ENCODE data around the gene ADAM12. TPM values are rescaled to one million over a fixed set of nuclear protein-coding genes. Genes with fewer than 3 reads are reported as not detected.

Gene ADAM12
- total RNA-seq, 1 donor from 2014 or later = not detected

GRCh38 chr10:126242397-126243260, 145.6 kb downstream of the ADAM12 start:
- H3K9me3 ChIP-seq = no peaks in the 10 kb centered on the region
- no peak overlapping the region for H3K27ac ChIP-seq
- TF ChIP-seq, protein P1, sequence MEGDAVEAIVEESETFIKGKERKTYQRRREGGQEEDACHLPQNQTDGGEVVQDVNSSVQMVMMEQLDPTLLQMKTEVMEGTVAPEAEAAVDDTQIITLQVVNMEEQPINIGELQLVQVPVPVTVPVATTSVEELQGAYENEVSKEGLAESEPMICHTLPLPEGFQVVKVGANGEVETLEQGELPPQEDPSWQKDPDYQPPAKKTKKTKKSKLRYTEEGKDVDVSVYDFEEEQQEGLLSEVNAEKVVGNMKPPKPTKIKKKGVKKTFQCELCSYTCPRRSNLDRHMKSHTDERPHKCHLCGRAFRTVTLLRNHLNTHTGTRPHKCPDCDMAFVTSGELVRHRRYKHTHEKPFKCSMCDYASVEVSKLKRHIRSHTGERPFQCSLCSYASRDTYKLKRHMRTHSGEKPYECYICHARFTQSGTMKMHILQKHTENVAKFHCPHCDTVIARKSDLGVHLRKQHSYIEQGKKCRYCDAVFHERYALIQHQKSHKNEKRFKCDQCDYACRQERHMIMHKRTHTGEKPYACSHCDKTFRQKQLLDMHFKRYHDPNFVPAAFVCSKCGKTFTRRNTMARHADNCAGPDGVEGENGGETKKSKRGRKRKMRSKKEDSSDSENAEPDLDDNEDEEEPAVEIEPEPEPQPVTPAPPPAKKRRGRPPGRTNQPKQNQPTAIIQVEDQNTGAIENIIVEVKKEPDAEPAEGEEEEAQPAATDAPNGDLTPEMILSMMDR (IDR thresholded peaks at IDR 0.05) = no peak
- no peaks in the 10 kb centered on the region for H3K36me3 ChIP-seq
- intact Hi-C loops (cut with DNase I) = no loop called here
- H3K27me3 ChIP-seq = no peaks in the 10 kb centered on the region
- no peak for DNase-seq (ENCODE audit: low spot score in 2 of 2)
- H3K4me3 ChIP-seq = no peak overlapping the region
- H3K4me1 ChIP-seq = peaks cover 0 to 8% of the 10 kb centered on the region in 2 donors

DNA sequence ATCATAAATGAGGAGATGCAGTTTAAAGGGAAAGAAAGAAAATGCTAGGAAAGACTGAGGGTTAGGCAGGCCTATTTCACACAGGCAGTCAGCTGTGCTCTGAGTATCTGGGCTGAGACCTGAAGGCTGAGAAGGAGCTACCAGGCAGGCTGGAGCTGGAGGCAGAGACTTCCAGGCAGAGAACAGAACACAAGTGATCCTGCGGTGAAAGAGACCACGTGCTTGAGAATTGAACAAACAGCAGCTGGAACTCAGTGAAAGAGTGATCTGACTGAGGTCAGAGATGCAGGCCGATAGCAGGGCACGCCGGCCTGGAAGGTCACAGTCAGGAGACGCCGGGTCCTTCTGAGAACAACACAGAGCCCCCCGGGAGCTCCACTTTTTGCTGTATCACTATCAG, 147.8 kb downstream of the ADAM12 start:
- Histone ChIP-seq H3K27ac (no peak overlapping the region), H3K9me3 (no peaks in the 10 kb centered on the region), H3K27me3 (no peaks in the 10 kb centered on the region), H3K36me3 (no peaks in the 10 kb centered on the region), H3K4me1 (no peaks in the 10 kb centered on the region), H3K4me3 (no peak overlapping the region)
- DNase-seq (ENCODE audit: low spot score in 2 of 2) = no peak
- intact Hi-C loops (cut with DNase I) = no loop called here
- TF ChIP-seq, protein P1 (IDR thresholded peaks at IDR 0.05) = no peak

GRCh38 chr10:126239844-126240243, 148.4 kb downstream of the ADAM12 start:
- Histone ChIP-seq H3K4me3 (no peak overlapping the region), H3K4me1 (no peaks in the 10 kb centered on the region), H3K36me3 (no peaks in the 10 kb centered on the region), H3K27me3 (no peaks in the 10 kb centered on the region), H3K27ac (no peak overlapping the region), H3K9me3 (no peaks in the 10 kb centered on the region)
- intact Hi-C loops (cut with DNase I) = no loop called here
- TF ChIP-seq, protein P1 (IDR thresholded peaks at IDR 0.05) = no peak
- no peak for DNase-seq (ENCODE audit: low spot score in 2 of 2)

DNA sequence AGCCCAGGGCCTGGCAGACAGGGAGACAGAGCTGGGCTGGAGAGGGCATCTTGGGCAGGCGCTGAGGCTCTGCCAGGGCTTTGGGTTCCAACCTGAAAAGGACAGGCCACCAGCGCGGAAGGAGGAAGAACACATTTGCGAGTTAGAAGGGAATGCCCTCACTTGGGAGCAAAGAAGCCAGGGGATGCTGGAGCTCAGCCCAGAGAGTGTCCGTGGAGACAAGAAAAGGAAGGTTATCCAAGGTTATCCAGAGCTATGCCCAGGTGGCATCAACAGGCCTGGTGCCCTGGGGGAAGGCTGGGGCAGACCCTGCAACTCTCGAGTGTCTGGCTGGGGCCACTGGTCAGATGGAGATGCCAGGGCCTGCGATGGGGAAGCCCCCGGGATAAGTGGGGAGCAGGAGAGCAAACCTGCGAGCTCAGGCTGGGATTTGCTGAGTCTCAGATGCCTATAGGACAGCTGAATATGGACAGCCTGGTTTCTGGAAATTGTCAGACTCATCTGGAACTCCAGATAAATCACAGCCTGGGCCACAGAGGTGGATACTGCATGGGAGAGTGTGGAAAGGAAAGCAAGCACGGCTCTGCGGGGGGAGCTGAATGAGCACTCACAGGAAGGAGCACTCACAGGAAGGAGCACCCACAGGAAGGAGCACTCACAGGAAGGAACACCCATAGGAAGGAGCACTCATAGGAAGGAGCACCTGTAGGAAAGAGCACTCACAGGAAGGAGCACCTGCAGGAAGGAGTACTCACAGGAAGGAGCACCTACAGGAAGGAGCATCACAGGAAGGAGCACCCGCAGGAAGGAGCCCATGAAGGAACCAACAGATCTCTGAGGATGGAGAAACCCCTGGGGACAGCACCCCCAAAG, 152.1 kb downstream of the ADAM12 start:
- intact Hi-C loops (cut with DNase I) = no loop called here
- no peak overlapping the region for H3K4me3 ChIP-seq
- TF ChIP-seq, protein P1 (IDR thresholded peaks at IDR 0.05) = no peak
- DNase-seq (ENCODE audit: low spot score in 2 of 2) = no peak
- H3K27me3 ChIP-seq = no peaks in the 10 kb centered on the region
- no peaks in the 10 kb centered on the region for H3K9me3 ChIP-seq
- no peak overlapping the region for H3K27ac ChIP-seq
- no peaks in the 10 kb centered on the region for H3K4me1 ChIP-seq
- H3K36me3 ChIP-seq = no peaks in the 10 kb centered on the region

- Histone ChIP-seq H3K36me3 (no peaks in the 10 kb centered on the region), H3K27ac (no peak overlapping the region), H3K4me3 (no peak overlapping the region), H3K4me1 (no peaks in the 10 kb centered on the region), H3K9me3 (no peaks in the 10 kb centered on the region), H3K27me3 (no peaks in the 10 kb centered on the region)
- intact Hi-C loops (cut with DNase I) = no loop called here
- DNase-seq (ENCODE audit: low spot score in 2 of 2) = no peak
- TF ChIP-seq, protein P1 (IDR thresholded peaks at IDR 0.05) = no peak
These were observed 152.9 kb downstream of the ADAM12 start for GRCh38 chr10:126235091-126235978.

Measured in ascending aorta (tissue), 2 donors.